K562 (cell line): ENCODE results near the gene ARF1. TPM values are rescaled to one million over a fixed set of nuclear protein-coding genes. Genes with fewer than 3 reads are reported as not detected.

Experiments used
- ARID1B ChIP-seq: fragments of 450-650 bp; IDR thresholded peaks from 2 replicates; pipeline ENCODE4 v1.6.1; 2016; ENCODE audit warnings: antibody characterized with exemption, mild to moderate bottlenecking, inconsistent platforms
- CC2D1A ChIP-seq: fragments of 450-650 bp; IDR thresholded peaks from 2 replicates; pipeline ENCODE4 v1.6.1; 2017; ENCODE audit warnings: mild to moderate bottlenecking
- NFXL1 ChIP-seq: fragments of 450-650 bp; formaldehyde crosslinking; IDR thresholded peaks from 2 replicates; pipeline ENCODE4 v1.4.0; 2021; ENCODE audit warnings: mild to moderate bottlenecking
- RNF219 ChIP-seq: fragments of 250-450 bp; sonication (Bioruptor Pico); IDR thresholded peaks from 2 replicates; pipeline ENCODE4 v1.5.0; 2022; ENCODE audit warnings: mild to moderate bottlenecking
- SP1 ChIP-seq: sonication (generic); formaldehyde crosslinking; IDR thresholded peaks from 2 replicates; pipeline ENCODE4 v1.8.1; 2022; ENCODE audit warnings: mild to moderate bottlenecking, missing genetic modification reagents
- USF1 ChIP-seq: sonication (generic); formaldehyde crosslinking; IDR thresholded peaks from 2 replicates; pipeline ENCODE4 v1.9.0; 2022; ENCODE audit warnings: mild to moderate bottlenecking, missing genetic modification reagents
- ZBED1 ChIP-seq: IDR thresholded peaks from 2 replicates; pipeline ENCODE4 v1.6.1; 2014
- ZBTB40 ChIP-seq, 2 experiments: fragments of 450-650 bp in 1 of 2; sonication (generic) in 1 of 2; formaldehyde crosslinking in 1 of 2; IDR thresholded peaks; 2 replicates each; pipeline versions ENCODE4 v1.7.1 to v1.9.0; 2016 to 2022; ENCODE audit warnings: inconsistent platforms in 1 of 2, mild to moderate bottlenecking in 1 of 2, missing genetic modification reagents in 1 of 2
- ZNF263 ChIP-seq: sonication (generic); formaldehyde crosslinking; IDR thresholded peaks from 2 replicates; pipeline ENCODE4 v1.8.0; 2022; ENCODE audit warnings: mild to moderate bottlenecking, missing genetic modification reagents, borderline replicate concordance
- polyA plus RNA-seq, 8 experiments: library from polyadenylated mRNA; depleted of rRNA in 4 of 8; stranded (reverse) in 5 of 8; unstranded in 3 of 8; fragments of >200 nt; fragmentation: Nextera tagmentation in 2 of 8; fragmentation: Illumina TruSeq in 1 of 8; extraction: Ambion mirVana in 2 of 8; extraction: Trizol in 1 of 8; gene quantifications; 2 replicates each; pipeline versions ENCODE4 v1.2.1 to v1.2.3, GENCODE V29; 2011 to 2014; ENCODE audit warnings: inconsistent platforms in 1 of 8, missing spikeins in 1 of 8
- total RNA-seq, 7 experiments: library from RNA; depleted of rRNA in 6 of 7; stranded (reverse); fragments of >200 nt in 6 of 7; fragmentation: Illumina TruSeq in 2 of 7; extraction: Trizol in 2 of 7; gene quantifications; 2 replicates each; pipeline versions ENCODE4 v1.2.1 to v1.2.3, GENCODE V29; 2011 to 2021; ENCODE audit warnings: low replicate concordance in 1 of 7
- TF ChIP-seq, protein P1 (sequence below): sonication (generic); formaldehyde crosslinking; IDR thresholded peaks from 2 replicates; pipeline ENCODE4 v1.8.0; 2023; ENCODE audit warnings: mild to moderate bottlenecking, missing genetic modification reagents

Gene ARF1
- total and polyA plus RNA-seq, 9 of the 15 experiments (the other 6 are each of a cell fraction or from before 2014, with no cell fraction given) = 69.8 to 593 (median 325) TPM

DNA sequence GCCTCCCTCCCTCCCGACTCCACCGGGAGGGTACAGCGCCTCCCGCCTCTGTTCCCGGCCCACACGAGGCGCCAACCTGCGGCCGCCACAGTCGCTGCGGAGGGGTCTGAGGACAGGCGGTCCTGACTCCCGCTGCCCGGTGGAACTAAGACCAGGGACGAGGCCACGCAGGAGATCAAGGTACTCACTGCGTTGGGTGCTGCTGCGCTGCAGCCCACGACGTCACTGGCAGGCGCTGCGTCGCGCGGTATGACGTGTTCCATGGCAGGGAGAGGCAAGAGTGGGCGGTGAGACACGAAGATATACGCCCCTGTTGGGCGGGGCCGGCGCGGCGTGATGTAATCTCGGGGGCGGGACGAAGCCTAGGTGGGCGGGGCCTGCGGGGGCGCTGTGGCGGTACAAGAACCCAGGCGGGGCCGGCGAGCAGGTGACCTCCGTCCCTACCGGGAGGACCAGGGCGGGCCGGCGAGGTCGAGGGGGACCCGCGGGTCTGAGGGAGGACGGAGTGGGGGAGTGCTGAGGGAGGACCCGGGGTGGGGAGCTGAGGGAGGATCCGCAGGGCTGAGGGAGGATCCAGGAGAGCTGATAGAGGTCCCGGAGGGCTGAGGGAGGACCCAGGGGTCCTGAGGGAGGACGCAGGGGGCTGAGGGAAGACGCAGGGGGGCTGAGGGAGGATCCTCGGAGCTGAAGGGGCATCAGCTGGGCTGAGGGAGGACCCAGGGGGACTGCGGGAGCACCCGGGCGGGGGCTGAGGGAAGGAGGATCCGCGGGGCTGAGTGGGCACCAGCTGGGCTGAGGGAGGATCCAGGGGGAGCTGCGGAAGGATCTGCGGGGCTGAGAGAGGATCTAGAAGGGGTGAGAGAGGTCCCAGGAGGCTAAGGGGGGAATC is 26.8 kb downstream of the ARF1 start, which contains the start of gene MRPL55 (continued):
- TF ChIP-seq RNF219 (CRISPR knock-in tag) = no peak
- TF ChIP-seq ZNF263 (CRISPR knock-in tag) = peak; percentile 99
- peak; percentile 100 for TF ChIP-seq SP1 (CRISPR knock-in tag)
- TF ChIP-seq USF1 (CRISPR knock-in tag) = peak; percentile 64
- peak; percentile 52; the same call in 1 of the 2 replicates for TF ChIP-seq CC2D1A
- no peak for TF ChIP-seq NFXL1
- TF ChIP-seq, protein P1, sequence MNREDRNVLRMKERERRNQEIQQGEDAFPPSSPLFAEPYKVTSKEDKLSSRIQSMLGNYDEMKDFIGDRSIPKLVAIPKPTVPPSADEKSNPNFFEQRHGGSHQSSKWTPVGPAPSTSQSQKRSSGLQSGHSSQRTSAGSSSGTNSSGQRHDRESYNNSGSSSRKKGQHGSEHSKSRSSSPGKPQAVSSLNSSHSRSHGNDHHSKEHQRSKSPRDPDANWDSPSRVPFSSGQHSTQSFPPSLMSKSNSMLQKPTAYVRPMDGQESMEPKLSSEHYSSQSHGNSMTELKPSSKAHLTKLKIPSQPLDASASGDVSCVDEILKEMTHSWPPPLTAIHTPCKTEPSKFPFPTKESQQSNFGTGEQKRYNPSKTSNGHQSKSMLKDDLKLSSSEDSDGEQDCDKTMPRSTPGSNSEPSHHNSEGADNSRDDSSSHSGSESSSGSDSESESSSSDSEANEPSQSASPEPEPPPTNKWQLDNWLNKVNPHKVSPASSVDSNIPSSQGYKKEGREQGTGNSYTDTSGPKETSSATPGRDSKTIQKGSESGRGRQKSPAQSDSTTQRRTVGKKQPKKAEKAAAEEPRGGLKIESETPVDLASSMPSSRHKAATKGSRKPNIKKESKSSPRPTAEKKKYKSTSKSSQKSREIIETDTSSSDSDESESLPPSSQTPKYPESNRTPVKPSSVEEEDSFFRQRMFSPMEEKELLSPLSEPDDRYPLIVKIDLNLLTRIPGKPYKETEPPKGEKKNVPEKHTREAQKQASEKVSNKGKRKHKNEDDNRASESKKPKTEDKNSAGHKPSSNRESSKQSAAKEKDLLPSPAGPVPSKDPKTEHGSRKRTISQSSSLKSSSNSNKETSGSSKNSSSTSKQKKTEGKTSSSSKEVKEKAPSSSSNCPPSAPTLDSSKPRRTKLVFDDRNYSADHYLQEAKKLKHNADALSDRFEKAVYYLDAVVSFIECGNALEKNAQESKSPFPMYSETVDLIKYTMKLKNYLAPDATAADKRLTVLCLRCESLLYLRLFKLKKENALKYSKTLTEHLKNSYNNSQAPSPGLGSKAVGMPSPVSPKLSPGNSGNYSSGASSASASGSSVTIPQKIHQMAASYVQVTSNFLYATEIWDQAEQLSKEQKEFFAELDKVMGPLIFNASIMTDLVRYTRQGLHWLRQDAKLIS (CRISPR knock-in tag) = no peak; the same call in 1 of the 2 replicates
- TF ChIP-seq ZBTB40 (IDR thresholded peaks at IDR 0.05) = peak; percentile 15; the same call in 1 of the 2 replicates
- no peak for TF ChIP-seq ZBTB40 (CRISPR knock-in tag; IDR thresholded peaks at IDR 0.05)
- no peak; the same call in 1 of the 2 replicates for TF ChIP-seq ARID1B
- peak; percentile 44; the same call in 1 of the 2 replicates for TF ChIP-seq ZBED1
